Measurements from ENCODE around the gene PLG.
"Not testable (repeated sequence)": the region's sequence is repeated elsewhere in the genome, so short reads cannot be mapped to it uniquely, and the experiment has no call there.

PLG gene

GRCh38 chr6:160766989-160767646 lies 65.1 kb downstream of the PLG start:
- peaks cover 10% of the 10 kb centered on the region for H3K4me1 Mint-ChIP-seq
- H3K27ac Mint-ChIP-seq, result peak overlapping the region in 2 of 3 experiments; percentile 58 to 75
- no peaks in the 10 kb centered on the region for H3K36me3 Mint-ChIP-seq (ENCODE audit: low read depth)
- H3K9me3 Mint-ChIP-seq, result peaks cover 7% of the 10 kb centered on the region
- TF ChIP-seq CTCF (IDR thresholded peaks at IDR 0.05; ENCODE audit: unreplicated experiment in 3 of 3), result peak; percentile 86 to 93 (median 91)
- H3K4me3 Mint-ChIP-seq, result peak overlapping the region; percentile 96 to 97 (median 97)
- H3K27me3 Mint-ChIP-seq (ENCODE audit: low read depth), result peaks cover 3% of the 10 kb centered on the region

- Mint-ChIP-seq H3K9me3 (peaks cover 3% of the 10 kb centered on the region), H3K36me3 (ENCODE audit: low read depth) (no peaks in the 10 kb centered on the region), H3K4me1 (peaks cover 10% of the 10 kb centered on the region), H3K4me3 (peak overlapping the region; percentile 96 to 97 (median 97)), H3K27me3 (ENCODE audit: low read depth) (peaks cover 3% of the 10 kb centered on the region), H3K27ac (peak overlapping the region in 2 of 3 experiments; percentile 58 to 75)
- peak in 2 of 3 experiments; percentile 1 to 40 for TF ChIP-seq CTCF (IDR thresholded peaks at IDR 0.05; ENCODE audit: unreplicated experiment in 3 of 3)
Measured at GRCh38 chr6:160767647-160768019, 65.6 kb downstream of the PLG start.

GRCh38 chr6:160768101-160768500 lies 66.1 kb downstream of the PLG start:
- Mint-ChIP-seq H3K9me3 (no peaks in the 10 kb centered on the region), H3K27ac (peak overlapping the region in 1 of 3 experiments; percentile 75), H3K4me3 (peak overlapping the region; percentile 76 to 97 (median 97)), H3K36me3 (ENCODE audit: low read depth) (no peaks in the 10 kb centered on the region), H3K4me1 (peaks cover 10% of the 10 kb centered on the region), H3K27me3 (ENCODE audit: low read depth) (peaks cover 3% of the 10 kb centered on the region)
- no peak for TF ChIP-seq CTCF (IDR thresholded peaks at IDR 0.05; ENCODE audit: unreplicated experiment in 3 of 3)

GRCh38 chr6:160774399-160774798 lies 72.4 kb downstream of the PLG start:
- Mint-ChIP-seq H3K4me3 (no peak overlapping the region), H3K27me3 (ENCODE audit: low read depth) (peaks cover 3% of the 10 kb centered on the region)

GRCh38 chr6:160775792-160776580 lies 73.9 kb downstream of the PLG start:
- peaks cover 3% of the 10 kb centered on the region for H3K27me3 Mint-ChIP-seq (ENCODE audit: low read depth)
- H3K4me1 Mint-ChIP-seq, result peaks cover 7% of the 10 kb centered on the region
- no peak overlapping the region for H3K4me3 Mint-ChIP-seq
- H3K27ac Mint-ChIP-seq, result peak overlapping the region in 1 of 3 experiments; percentile 13
- TF ChIP-seq CTCF (IDR thresholded peaks at IDR 0.05; ENCODE audit: unreplicated experiment in 3 of 3), result no peak
- H3K9me3 Mint-ChIP-seq, result peaks cover 2% of the 10 kb centered on the region
- no peaks in the 10 kb centered on the region for H3K36me3 Mint-ChIP-seq (ENCODE audit: low read depth)

More at GRCh38 chr6:160774399-160774798, 72.4 kb downstream of the PLG start:
- Mint-ChIP-seq H3K4me1 (peaks cover 7% of the 10 kb centered on the region), H3K9me3 (no peaks in the 10 kb centered on the region), H3K36me3 (ENCODE audit: low read depth) (no peaks in the 10 kb centered on the region), H3K27ac (no peak overlapping the region)
- TF ChIP-seq CTCF (IDR thresholded peaks at IDR 0.05; ENCODE audit: unreplicated experiment in 3 of 3), result no peak

GRCh38 chr6:160779095-160779494 lies 77.1 kb downstream of the PLG start:
- H3K4me1 Mint-ChIP-seq; H3K36me3 Mint-ChIP-seq (ENCODE audit: low read depth); H3K9me3 Mint-ChIP-seq; H3K4me3 Mint-ChIP-seq; H3K27ac Mint-ChIP-seq; H3K27me3 Mint-ChIP-seq (ENCODE audit: low read depth): not testable (repeated sequence)

GRCh38 chr6:160780656-160781055 lies 78.6 kb downstream of the PLG start:
- H3K27ac Mint-ChIP-seq; H3K4me3 Mint-ChIP-seq; H3K9me3 Mint-ChIP-seq; H3K4me1 Mint-ChIP-seq; H3K36me3 Mint-ChIP-seq (ENCODE audit: low read depth); H3K27me3 Mint-ChIP-seq (ENCODE audit: low read depth): not testable (repeated sequence)
